ENCODE data around the gene EARS2. TPM values are rescaled to one million over a fixed set of nuclear protein-coding genes. Genes with fewer than 3 reads are reported as not detected.
"Not testable (repeated sequence)": the region's sequence is repeated elsewhere in the genome, so short reads cannot be mapped to it uniquely, and the experiment has no call there.

EARS2 gene
- total and polyA plus RNA-seq, 3 experiments from 2014 or later = 14.1 to 28.5 (median 26.9) TPM

DNA sequence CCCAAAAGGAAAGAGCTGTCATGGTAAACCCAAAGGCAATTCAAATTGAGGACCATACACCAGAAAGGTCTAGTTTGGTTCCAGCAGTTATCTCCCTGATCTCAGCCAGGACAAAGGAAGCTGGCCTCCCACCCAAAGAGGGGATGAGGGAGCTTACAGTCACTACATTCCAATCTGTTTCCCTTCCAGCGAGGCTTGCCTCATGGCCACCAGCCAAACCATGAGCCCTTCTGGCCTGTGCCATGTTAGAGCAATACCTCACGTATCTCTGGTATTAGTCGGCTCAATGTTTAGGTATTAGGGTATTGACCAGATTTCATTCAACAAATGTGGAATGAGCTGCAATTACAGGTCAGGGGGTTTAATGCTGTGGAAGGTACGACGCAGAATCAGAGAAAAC lies 30.6 kb upstream of the EARS2 start:
- Mint-ChIP-seq H3K4me3 (no peak overlapping the region), H3K27me3 (no peaks in the 10 kb centered on the region), H3K4me1 (peaks cover 9 to 21% (median 17%) of the 10 kb centered on the region in 3 donors), H3K27ac (peak overlapping the region in 1 of 8 donors; percentile 31), H3K9me3 (no peaks in the 10 kb centered on the region), H3K36me3 (peaks cover 6 to 88% (median 22%) of the 10 kb centered on the region in 3 donors)
- Histone ChIP-seq H3K4me3 (ENCODE audit: low read length) (no peak overlapping the region), H3K27me3 (ENCODE audit: insufficient read depth, low read length, poor library complexity, severe bottlenecking) (no peaks in the 10 kb centered on the region), H3K27ac (ENCODE audit: low read depth, low read length) (no peak overlapping the region), H3K9me3 (ENCODE audit: low read length) (no peaks in the 10 kb centered on the region), H3K36me3 (ENCODE audit: insufficient read depth, low read length) (peaks cover 47% of the 10 kb centered on the region), H3K4me1 (ENCODE audit: insufficient read depth, low read length) (no peaks in the 10 kb centered on the region)
- ChIA-PET CTCF (no interaction called here), POLR2A (no interaction called here)
- no peak for DNase-seq

DNA sequence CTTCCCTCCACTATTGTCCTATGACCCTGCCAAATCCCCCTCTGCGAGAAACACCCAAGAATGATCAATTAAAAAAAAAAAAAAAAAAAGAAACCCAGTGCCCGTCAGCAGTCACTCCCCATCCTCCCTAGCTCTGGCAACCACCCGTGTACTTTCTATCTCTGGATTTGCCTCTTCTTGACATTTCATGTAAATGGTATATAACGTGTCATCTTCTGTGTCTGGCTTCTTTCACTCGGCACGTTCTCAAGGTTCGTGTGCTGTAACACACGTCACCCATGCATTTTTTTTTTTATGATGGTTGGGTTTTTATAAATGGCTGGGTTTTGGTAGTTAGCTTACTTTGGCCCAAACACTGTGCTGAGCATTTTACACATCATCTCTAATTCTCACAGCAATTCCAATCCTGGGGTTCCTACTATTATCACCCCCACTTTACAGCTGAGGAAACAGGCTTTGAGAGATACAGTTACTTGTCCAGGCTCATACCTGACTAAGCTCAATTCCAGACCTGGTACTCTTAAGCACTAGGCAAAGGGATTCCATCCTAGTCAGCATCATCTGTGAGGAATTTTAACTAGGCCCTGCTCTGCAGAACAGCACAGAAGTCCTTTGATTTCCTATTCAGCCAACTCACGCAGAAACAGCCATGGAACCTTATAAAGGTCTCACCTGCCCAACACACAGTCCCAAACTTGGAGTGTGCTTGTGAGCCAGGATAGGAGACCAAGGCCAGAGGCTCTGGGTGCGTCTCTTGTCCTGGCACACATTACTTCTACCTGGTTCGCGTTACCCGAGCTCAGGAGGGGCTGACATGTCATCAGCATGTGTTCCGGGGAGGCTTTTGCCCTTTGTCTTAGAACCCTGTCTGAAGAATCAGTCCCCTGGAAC lies 27.3 kb upstream of the EARS2 start:
- Histone ChIP-seq H3K27ac (ENCODE audit: low read depth, low read length) (no peak overlapping the region), H3K9me3 (ENCODE audit: low read length) (no peaks in the 10 kb centered on the region), H3K36me3 (ENCODE audit: insufficient read depth, low read length) (peaks cover 32% of the 10 kb centered on the region), H3K4me3 (ENCODE audit: low read length) (no peak overlapping the region), H3K27me3 (ENCODE audit: insufficient read depth, low read length, poor library complexity, severe bottlenecking) (no peaks in the 10 kb centered on the region), H3K4me1 (ENCODE audit: insufficient read depth, low read length) (no peaks in the 10 kb centered on the region)
- Mint-ChIP-seq H3K9me3 (no peaks in the 10 kb centered on the region), H3K27ac (peak overlapping the region in 2 of 8 donors; percentile 47 to 66), H3K36me3 (peaks cover 2 to 86% (median 22%) of the 10 kb centered on the region in 3 donors), H3K4me1 (peaks cover 0 to 3% (median 3%) of the 10 kb centered on the region in 3 donors), H3K4me3 (no peak overlapping the region), H3K27me3 (no peaks in the 10 kb centered on the region)
- no peak for DNase-seq
- ChIA-PET CTCF (no interaction called here), POLR2A (no interaction called here)

DNA sequence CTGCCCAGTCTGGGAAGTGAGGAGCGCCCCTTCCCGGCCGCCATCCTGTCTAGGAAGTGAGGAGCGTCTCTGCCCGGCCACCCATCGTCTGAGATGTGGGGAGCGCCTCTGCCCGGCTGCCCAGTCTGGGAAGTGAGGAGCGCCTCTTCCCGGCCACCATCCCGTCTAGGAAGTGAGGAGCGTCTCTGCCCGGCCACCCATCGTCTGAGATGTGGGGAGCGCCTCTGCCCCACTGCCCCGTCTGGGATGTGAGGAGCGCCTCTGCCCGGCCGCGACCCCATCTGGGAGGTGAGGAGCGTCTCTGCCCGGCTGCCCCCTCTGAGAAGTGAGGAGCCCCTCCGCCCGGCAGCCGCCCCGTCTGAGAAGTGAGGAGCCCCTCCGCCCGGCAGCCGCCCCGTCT lies 26.1 kb upstream of the EARS2 start:
- H3K27me3 ChIP-seq (ENCODE audit: insufficient read depth, low read length, poor library complexity, severe bottlenecking); H3K27ac ChIP-seq (ENCODE audit: low read depth, low read length); H3K4me3 ChIP-seq (ENCODE audit: low read length); H3K4me1 Mint-ChIP-seq; H3K4me1 ChIP-seq (ENCODE audit: insufficient read depth, low read length); POLR2A ChIA-PET; H3K9me3 ChIP-seq (ENCODE audit: low read length); H3K27ac Mint-ChIP-seq; H3K4me3 Mint-ChIP-seq; H3K27me3 Mint-ChIP-seq; H3K9me3 Mint-ChIP-seq; CTCF ChIA-PET; DNase-seq: not testable (repeated sequence)
- H3K36me3 Mint-ChIP-seq = peaks cover 4 to 86% (median 23%) of the 10 kb centered on the region in 3 donors
- peaks cover 32% of the 10 kb centered on the region for H3K36me3 ChIP-seq (ENCODE audit: insufficient read depth, low read length)

DNA sequence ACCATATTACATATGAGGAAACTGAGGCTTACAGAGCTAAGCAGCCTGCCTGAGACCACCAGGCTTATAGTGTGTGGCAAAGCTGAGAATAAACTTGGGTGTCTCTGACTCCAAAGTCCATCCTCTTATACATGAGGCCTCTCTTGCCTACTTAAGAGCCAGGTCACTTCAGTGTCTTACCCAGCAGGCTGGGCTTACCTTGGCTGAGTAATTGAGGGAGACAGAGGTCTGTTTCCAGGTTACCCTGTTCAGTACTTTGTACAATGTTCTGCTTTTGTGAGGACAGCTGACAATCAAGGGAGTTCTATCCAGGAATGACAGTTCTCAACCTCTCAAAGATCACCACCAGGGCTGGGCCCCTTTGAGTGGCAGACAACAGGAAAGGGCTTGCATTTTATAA lies 24.6 kb upstream of the EARS2 start:
- Mint-ChIP-seq H3K27ac (peak overlapping the region in 1 of 8 donors; percentile 6), H3K27me3 (no peaks in the 10 kb centered on the region), H3K9me3 (no peaks in the 10 kb centered on the region), H3K4me3 (no peak overlapping the region), H3K36me3 (peaks cover 4 to 84% (median 20%) of the 10 kb centered on the region in 3 donors), H3K4me1 (no peaks in the 10 kb centered on the region)
- Histone ChIP-seq H3K4me1 (ENCODE audit: insufficient read depth, low read length) (no peaks in the 10 kb centered on the region), H3K9me3 (ENCODE audit: low read length) (no peaks in the 10 kb centered on the region), H3K4me3 (ENCODE audit: low read length) (no peak overlapping the region), H3K27me3 (ENCODE audit: insufficient read depth, low read length, poor library complexity, severe bottlenecking) (no peaks in the 10 kb centered on the region), H3K27ac (ENCODE audit: low read depth, low read length) (no peak overlapping the region), H3K36me3 (ENCODE audit: insufficient read depth, low read length) (peaks cover 21% of the 10 kb centered on the region)
- no peak for DNase-seq
- CTCF ChIA-PET = interaction anchor here (0.7 kb wide), 1 partner anchor 96 kb away, joined by 3 read pairs; no protein-coding TSS in a partner anchor
- POLR2A ChIA-PET = no interaction called here

DNA sequence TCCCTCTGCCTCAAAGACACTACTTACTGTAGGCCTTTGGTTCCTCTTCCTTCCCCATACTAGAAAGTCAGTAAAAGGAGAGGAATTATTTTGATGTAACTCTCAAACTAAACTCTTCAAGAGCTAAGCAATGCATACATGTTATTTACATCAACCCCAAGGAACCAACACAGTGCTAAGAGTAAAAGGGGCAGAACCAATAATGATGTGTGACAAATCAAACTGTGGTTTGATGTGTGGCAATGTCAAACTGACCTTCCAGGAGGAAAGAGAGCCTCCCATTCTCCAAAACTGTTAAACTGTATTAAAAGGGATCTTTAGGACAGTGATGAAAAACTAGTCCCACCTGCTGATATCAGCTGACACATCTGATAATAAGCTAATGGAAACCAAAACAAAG lies 23.2 kb upstream of the EARS2 start:
- peak overlapping the region in 1 of 8 donors; percentile 17 for H3K27ac Mint-ChIP-seq
- ChIA-PET CTCF (no interaction called here), POLR2A (no interaction called here)
- peaks cover 11% of the 10 kb centered on the region for H3K36me3 ChIP-seq (ENCODE audit: insufficient read depth, low read length)
- no peaks in the 10 kb centered on the region for H3K27me3 ChIP-seq (ENCODE audit: insufficient read depth, low read length, poor library complexity, severe bottlenecking)
- no peaks in the 10 kb centered on the region for H3K9me3 ChIP-seq (ENCODE audit: low read length)
- no peak overlapping the region for H3K27ac ChIP-seq (ENCODE audit: low read depth, low read length)
- H3K4me3 ChIP-seq (ENCODE audit: low read length) = no peak overlapping the region
- no peak overlapping the region for H3K4me3 Mint-ChIP-seq
- H3K27me3 Mint-ChIP-seq = no peaks in the 10 kb centered on the region
- no peak for DNase-seq
- H3K4me1 Mint-ChIP-seq = no peaks in the 10 kb centered on the region
- no peaks in the 10 kb centered on the region for H3K9me3 Mint-ChIP-seq
- no peaks in the 10 kb centered on the region for H3K4me1 ChIP-seq (ENCODE audit: insufficient read depth, low read length)
- peaks cover 4 to 87% (median 15%) of the 10 kb centered on the region in 3 donors for H3K36me3 Mint-ChIP-seq

DNA sequence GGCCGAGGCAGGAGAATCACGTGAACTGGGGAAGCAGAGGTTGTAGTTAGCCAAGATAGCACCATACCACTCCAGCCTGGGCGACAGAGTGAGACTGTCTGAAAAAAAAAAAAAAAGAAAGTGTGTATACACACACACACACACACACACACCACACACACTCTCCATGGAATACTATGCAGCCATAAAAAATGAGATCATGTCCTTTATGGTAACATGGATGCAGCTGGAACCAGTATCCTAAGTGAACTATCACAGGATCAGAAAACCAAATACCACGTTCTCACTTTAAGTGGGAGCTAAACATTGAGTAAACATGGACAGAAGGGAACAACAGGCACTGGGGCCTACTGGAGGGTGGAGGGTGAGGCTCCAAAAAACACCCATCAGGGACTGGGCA lies 22.2 kb upstream of the EARS2 start:
- Mint-ChIP-seq H3K36me3 (peaks cover 4 to 83% (median 12%) of the 10 kb centered on the region in 3 donors), H3K4me3 (no peak overlapping the region), H3K27me3 (no peaks in the 10 kb centered on the region), H3K27ac (no peak overlapping the region), H3K9me3 (no peaks in the 10 kb centered on the region), H3K4me1 (no peaks in the 10 kb centered on the region)
- Histone ChIP-seq H3K27ac (ENCODE audit: low read depth, low read length) (no peak overlapping the region), H3K4me1 (ENCODE audit: insufficient read depth, low read length) (no peaks in the 10 kb centered on the region), H3K9me3 (ENCODE audit: low read length) (no peaks in the 10 kb centered on the region), H3K36me3 (ENCODE audit: insufficient read depth, low read length) (peaks cover 5% of the 10 kb centered on the region), H3K4me3 (ENCODE audit: low read length) (no peak overlapping the region), H3K27me3 (ENCODE audit: insufficient read depth, low read length, poor library complexity, severe bottlenecking) (no peaks in the 10 kb centered on the region)
- no peak for DNase-seq
- POLR2A ChIA-PET = no interaction called here
- CTCF ChIA-PET = no interaction called here

DNA sequence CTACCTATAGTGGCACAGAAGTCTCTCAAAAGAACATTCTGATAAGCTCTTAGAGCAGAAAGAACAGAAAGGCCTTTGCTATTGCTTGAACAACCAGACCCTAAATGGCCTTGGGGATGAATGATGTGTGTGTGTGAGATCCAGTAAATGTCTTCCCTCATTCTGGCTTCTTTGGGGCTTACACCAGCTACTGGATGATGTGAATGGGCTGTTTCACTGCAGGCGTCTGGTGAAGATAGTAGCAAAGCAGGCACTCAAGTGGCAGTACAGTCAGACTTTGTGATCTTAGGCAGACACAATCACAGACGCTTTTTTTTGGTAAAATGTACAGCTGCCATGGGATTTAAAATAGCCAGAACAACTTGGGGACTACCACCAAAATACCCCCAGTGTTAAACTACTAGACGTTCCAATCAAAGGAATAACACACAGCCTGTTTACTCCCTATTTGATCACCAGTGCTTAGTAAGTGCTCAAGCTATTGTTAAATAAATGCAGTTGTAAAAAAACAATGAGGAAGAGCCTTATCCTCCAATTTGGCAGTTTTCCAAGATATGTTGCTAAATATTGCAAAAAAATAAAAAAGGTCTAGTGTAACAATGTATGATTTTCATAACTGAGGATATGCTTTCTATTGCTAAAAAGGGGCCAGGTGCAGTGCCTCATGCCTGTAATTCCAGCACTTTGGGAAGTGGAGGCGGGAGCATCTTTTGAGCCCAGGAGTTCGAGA lies 21.1 kb upstream of the EARS2 start:
- Mint-ChIP-seq H3K4me3 (no peak overlapping the region), H3K4me1 (no peaks in the 10 kb centered on the region), H3K36me3 (peaks cover 4 to 88% (median 9%) of the 10 kb centered on the region in 3 donors), H3K9me3 (no peaks in the 10 kb centered on the region), H3K27me3 (no peaks in the 10 kb centered on the region), H3K27ac (no peak overlapping the region)
- no peak for DNase-seq
- POLR2A ChIA-PET = no interaction called here
- no peaks in the 10 kb centered on the region for H3K27me3 ChIP-seq (ENCODE audit: insufficient read depth, low read length, poor library complexity, severe bottlenecking)
- H3K4me3 ChIP-seq (ENCODE audit: low read length) = no peak overlapping the region
- no peak overlapping the region for H3K27ac ChIP-seq (ENCODE audit: low read depth, low read length)
- CTCF ChIA-PET = no interaction called here
- H3K36me3 ChIP-seq (ENCODE audit: insufficient read depth, low read length) = peaks cover 10% of the 10 kb centered on the region
- H3K4me1 ChIP-seq (ENCODE audit: insufficient read depth, low read length) = no peaks in the 10 kb centered on the region
- H3K9me3 ChIP-seq (ENCODE audit: low read length) = no peaks in the 10 kb centered on the region

DNA sequence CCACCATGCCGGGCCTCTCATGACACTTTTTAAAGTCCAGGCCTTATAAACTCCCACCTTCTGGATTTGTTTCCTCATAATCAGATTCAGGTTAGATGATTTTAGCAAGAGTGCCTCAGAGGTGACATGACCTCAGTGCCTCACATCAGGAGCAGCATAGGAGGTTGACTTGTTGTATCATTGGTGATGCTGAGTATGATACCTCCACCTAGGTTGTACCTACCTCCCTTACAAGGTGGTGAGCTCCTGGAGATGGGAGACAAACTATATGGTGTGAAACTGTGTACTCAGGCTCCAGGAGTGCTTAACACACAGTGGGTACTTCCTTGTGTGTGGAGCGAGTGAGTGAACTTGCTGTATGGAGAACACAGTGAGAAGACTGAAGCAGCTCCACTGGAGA lies 20.3 kb upstream of the EARS2 start:
- H3K9me3 Mint-ChIP-seq = no peaks in the 10 kb centered on the region
- CTCF ChIA-PET = no interaction called here
- H3K27me3 Mint-ChIP-seq = no peaks in the 10 kb centered on the region
- H3K36me3 Mint-ChIP-seq = peaks cover 4 to 90% (median 9%) of the 10 kb centered on the region in 3 donors
- Histone ChIP-seq H3K9me3 (ENCODE audit: low read length) (no peaks in the 10 kb centered on the region), H3K36me3 (ENCODE audit: insufficient read depth, low read length) (peaks cover 10% of the 10 kb centered on the region), H3K4me1 (ENCODE audit: insufficient read depth, low read length) (no peaks in the 10 kb centered on the region), H3K27ac (ENCODE audit: low read depth, low read length) (no peak overlapping the region), H3K27me3 (ENCODE audit: insufficient read depth, low read length, poor library complexity, severe bottlenecking) (no peaks in the 10 kb centered on the region), H3K4me3 (ENCODE audit: low read length) (no peak overlapping the region)
- H3K27ac Mint-ChIP-seq = peak overlapping the region in 2 of 8 donors; percentile 43 to 71
- no peak for DNase-seq
- no peak overlapping the region for H3K4me3 Mint-ChIP-seq
- POLR2A ChIA-PET = no interaction called here
- H3K4me1 Mint-ChIP-seq = no peaks in the 10 kb centered on the region

Measured in CD8-positive, alpha-beta memory T cell (primary cell).